Caco-2 (cell line): ENCODE measurements around the gene STON2. TPM values are rescaled to one million over a fixed set of nuclear protein-coding genes. Genes with fewer than 3 reads are reported as not detected.
"Not testable (repeated sequence)": the region's sequence is repeated elsewhere in the genome, so short reads cannot be mapped to it uniquely, and the experiment has no call there.

ENCODE experiments used
- BruUV-seq: library from RNA; stranded (reverse); fragments of 400-500 nt; replicated peaks from 2 replicates; lab custom pipeline; 2021; lab: Mats Ljungman, UMichigan
- CTCF ChIA-PET: fragments of 300-600 bp; sonication (Branson Sonifier 250); formaldehyde crosslinking; loops from one replicate; lab custom pipeline; 2022; ENCODE audit warnings: antibody characterized with exemption; lab: Charles Lee
- POLR2A ChIA-PET: fragments of 300-600 bp; sonication (Branson Sonifier 250); formaldehyde crosslinking; loops from one replicate; lab custom pipeline; 2022; ENCODE audit warnings: antibody characterized with exemption; lab: Charles Lee
- DNase-seq, 2 experiments: peaks; one replicate each; pipeline versions ENCODE4 v3.0.0 to v3.0.0-alpha.2; 2020 to 2022
- H3K27me3 ChIP-seq: replicated peaks from 2 replicates; pipeline ENCODE4 v1.6.0; 2011; ENCODE audit warnings: low read length; ENCODE audit not compliant: control insufficient read depth, insufficient read depth
- H3K36me3 ChIP-seq: 2 replicates; pipeline ENCODE4 v1.5.1; 2011; ENCODE audit warnings: low read length; ENCODE audit not compliant: control insufficient read depth, insufficient read depth
- H3K4me1 ChIP-seq: fragments of 250-450 bp; sonication (Bioruptor Pico); 2 replicates; pipeline ENCODE4 v1.5.1; 2020; ENCODE audit warnings: mild to moderate bottlenecking
- H3K4me3 ChIP-seq: 2 replicates; pipeline ENCODE4 v1.5.1; 2011; ENCODE audit warnings: low read depth, mild to moderate bottlenecking, control low read depth, low read length
- H3K9me3 ChIP-seq: fragments of 250-450 bp; sonication (Bioruptor Pico); 2 replicates; pipeline ENCODE4 v1.5.1; 2020; ENCODE audit warnings: mild to moderate bottlenecking, moderate library complexity
- H3K27ac Mint-ChIP-seq: one replicate; pipeline ENCODE4 v1.8.0; 2022; ENCODE audit warnings: mixed read lengths; ENCODE audit not compliant: unreplicated experiment
- H3K27me3 Mint-ChIP-seq: one replicate; pipeline ENCODE4 v1.8.0; 2022; ENCODE audit warnings: mixed read lengths; ENCODE audit not compliant: insufficient read depth, unreplicated experiment
- H3K36me3 Mint-ChIP-seq: one replicate; pipeline ENCODE4 v1.8.0; 2022; ENCODE audit warnings: mild to moderate bottlenecking, mixed read lengths; ENCODE audit not compliant: insufficient read depth, unreplicated experiment
- H3K4me1 Mint-ChIP-seq: one replicate; pipeline ENCODE4 v1.8.0; 2022; ENCODE audit warnings: low read depth, mixed read lengths; ENCODE audit not compliant: unreplicated experiment
- H3K4me3 Mint-ChIP-seq: one replicate; pipeline ENCODE4 v1.8.0; 2022; ENCODE audit warnings: mild to moderate bottlenecking, moderate library complexity, mixed read lengths; ENCODE audit not compliant: unreplicated experiment
- H3K9me3 Mint-ChIP-seq: one replicate; pipeline ENCODE4 v1.8.0; 2022; ENCODE audit warnings: mixed read lengths; ENCODE audit not compliant: unreplicated experiment
- intact Hi-C: fragments of 100-400 bp; cut with micrococcal nuclease; formaldehyde crosslinking; loops from one replicate; pipeline ENCODE4 v1.10.0; 2022; ENCODE audit not compliant: unreplicated experiment
- total RNA-seq: library from RNA; stranded (reverse); gene quantifications from 2 replicates; pipeline ENCODE4 v1.2.3, GENCODE V29; 2022
- TF ChIP-seq, protein P1 (sequence below), 2 experiments: fragments of 200-600 bp in 1 of 2; IDR thresholded peaks; 1 replicate in 1 of 2; 2 replicates in 1 of 2; pipeline versions ENCODE4 v1.5.1 to v1.8.0; 2011 to 2022; ENCODE audit warnings: antibody characterized with exemption in 1 of 2, control low read depth in 1 of 2, inconsistent platforms in 1 of 2, low read depth in 1 of 2, low read length in 1 of 2, mild to moderate bottlenecking in 1 of 2, moderate library complexity in 1 of 2; ENCODE audit not compliant: insufficient read depth in 1 of 2, severe bottlenecking in 1 of 2, unreplicated experiment in 1 of 2

Gene STON2
- total RNA-seq, 1 experiment from 2014 or later, result 43.5 TPM

DNA sequence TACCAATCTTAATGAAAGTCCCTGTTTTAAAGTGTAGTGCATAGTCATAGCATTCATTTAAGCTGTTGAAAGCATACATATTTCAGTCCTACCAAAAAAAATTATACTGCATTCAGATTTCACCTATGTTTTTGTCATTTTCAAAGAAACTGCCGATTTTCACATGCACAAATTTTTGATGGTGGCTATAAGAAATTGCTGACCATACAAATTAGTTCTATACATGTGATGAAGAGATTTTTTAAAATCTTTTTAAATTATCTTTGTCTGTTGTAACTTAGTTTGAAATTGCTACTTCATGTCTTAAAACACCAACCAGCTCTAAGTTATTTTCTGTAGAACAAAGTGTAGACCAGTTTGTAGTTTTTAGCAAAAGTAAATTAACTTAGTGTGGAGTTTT is 175.9 kb downstream of the STON2 start:
- H3K4me3 ChIP-seq, result no peak overlapping the region
- Mint-ChIP-seq H3K4me1 (peaks cover 9% of the 10 kb centered on the region), H3K4me3 (no peak overlapping the region), H3K9me3 (no peaks in the 10 kb centered on the region), H3K27ac (no peak overlapping the region), H3K36me3 (peaks cover 23% of the 10 kb centered on the region), H3K27me3 (peaks cover 2% of the 10 kb centered on the region)
- CTCF ChIA-PET, result no interaction called here
- H3K36me3 ChIP-seq, result no peaks in the 10 kb centered on the region
- TF ChIP-seq, protein P1, sequence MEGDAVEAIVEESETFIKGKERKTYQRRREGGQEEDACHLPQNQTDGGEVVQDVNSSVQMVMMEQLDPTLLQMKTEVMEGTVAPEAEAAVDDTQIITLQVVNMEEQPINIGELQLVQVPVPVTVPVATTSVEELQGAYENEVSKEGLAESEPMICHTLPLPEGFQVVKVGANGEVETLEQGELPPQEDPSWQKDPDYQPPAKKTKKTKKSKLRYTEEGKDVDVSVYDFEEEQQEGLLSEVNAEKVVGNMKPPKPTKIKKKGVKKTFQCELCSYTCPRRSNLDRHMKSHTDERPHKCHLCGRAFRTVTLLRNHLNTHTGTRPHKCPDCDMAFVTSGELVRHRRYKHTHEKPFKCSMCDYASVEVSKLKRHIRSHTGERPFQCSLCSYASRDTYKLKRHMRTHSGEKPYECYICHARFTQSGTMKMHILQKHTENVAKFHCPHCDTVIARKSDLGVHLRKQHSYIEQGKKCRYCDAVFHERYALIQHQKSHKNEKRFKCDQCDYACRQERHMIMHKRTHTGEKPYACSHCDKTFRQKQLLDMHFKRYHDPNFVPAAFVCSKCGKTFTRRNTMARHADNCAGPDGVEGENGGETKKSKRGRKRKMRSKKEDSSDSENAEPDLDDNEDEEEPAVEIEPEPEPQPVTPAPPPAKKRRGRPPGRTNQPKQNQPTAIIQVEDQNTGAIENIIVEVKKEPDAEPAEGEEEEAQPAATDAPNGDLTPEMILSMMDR (IDR thresholded peaks at IDR 0.05; ENCODE audit: insufficient read depth in 1 of 2, low read depth in 1 of 2, low read length in 1 of 2, severe bottlenecking in 1 of 2, unreplicated experiment in 1 of 2), result no peak
- H3K27me3 ChIP-seq, result no peaks in the 10 kb centered on the region
- BruUV-seq, result no TSS peak
- POLR2A ChIA-PET, result no interaction called here
- intact Hi-C loops, result loop anchor here (5.0 kb wide), 1 partner anchor 308 kb away; the partner anchor contains the start of gene SEL1L
- no peaks in the 10 kb centered on the region for H3K9me3 ChIP-seq
- peaks cover 16% of the 10 kb centered on the region for H3K4me1 ChIP-seq
- DNase-seq, result no peak

DNA sequence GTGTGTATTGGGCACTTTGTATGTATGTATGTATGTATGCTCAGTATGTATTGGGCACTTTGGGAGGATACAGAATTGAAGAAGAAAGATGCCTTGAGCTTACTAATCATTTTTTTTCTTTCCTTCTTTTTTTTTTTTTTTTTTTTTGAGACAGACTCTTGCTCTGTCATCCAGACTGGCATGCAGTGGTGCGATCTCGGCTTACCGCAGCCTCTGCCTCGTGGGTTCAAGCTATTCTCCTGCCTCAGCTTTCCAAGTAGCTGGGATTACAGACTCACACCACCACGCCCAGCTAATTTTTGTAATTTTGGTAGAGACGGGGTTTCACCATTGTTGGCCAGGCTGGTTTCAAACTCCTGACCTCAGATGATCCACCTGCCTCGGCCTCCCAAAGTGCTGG is 176.3 kb downstream of the STON2 start:
- H3K27me3 ChIP-seq, H3K9me3 ChIP-seq, H3K4me1 Mint-ChIP-seq, H3K27ac Mint-ChIP-seq, POLR2A ChIA-PET, H3K36me3 ChIP-seq, H3K4me3 Mint-ChIP-seq, CTCF ChIA-PET, DNase-seq, H3K4me3 ChIP-seq, H3K9me3 Mint-ChIP-seq, H3K27me3 Mint-ChIP-seq, BruUV-seq: not testable (repeated sequence)
- intact Hi-C loops, result loop anchor here (5.0 kb wide), 1 partner anchor 309 kb away; the partner anchor contains the start of gene SEL1L
- H3K4me1 ChIP-seq, result peaks cover 16% of the 10 kb centered on the region
- H3K36me3 Mint-ChIP-seq, result peaks cover 27% of the 10 kb centered on the region

DNA sequence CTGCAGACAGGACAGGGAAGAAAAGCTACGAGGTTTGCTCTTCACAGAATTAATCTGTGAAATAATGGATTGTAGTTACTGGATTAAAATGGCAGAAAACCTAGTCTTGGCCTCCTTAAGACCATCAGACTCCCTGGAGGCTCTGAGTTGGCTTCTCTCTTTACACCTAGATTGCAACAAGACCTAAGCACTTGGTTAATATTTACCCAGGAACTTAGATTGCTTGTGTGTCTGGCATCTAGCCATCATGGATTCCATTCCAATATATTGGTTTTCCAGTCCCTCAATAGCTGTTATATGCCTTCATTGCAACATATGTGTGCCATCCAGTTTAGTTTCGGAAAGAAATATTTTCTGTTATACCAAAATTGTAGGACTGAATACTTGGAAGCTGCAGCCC is 177.4 kb downstream of the STON2 start:
- H3K27ac Mint-ChIP-seq, result peak overlapping the region; percentile 98
- peaks cover 3% of the 10 kb centered on the region for H3K27me3 Mint-ChIP-seq
- peaks cover 27% of the 10 kb centered on the region for H3K36me3 Mint-ChIP-seq
- TF ChIP-seq, protein P1 (IDR thresholded peaks at IDR 0.05; ENCODE audit: insufficient read depth in 1 of 2, low read depth in 1 of 2, low read length in 1 of 2, severe bottlenecking in 1 of 2, unreplicated experiment in 1 of 2), result no peak
- no TSS peak for BruUV-seq
- peak in 1 of 2 experiments; percentile 38 for DNase-seq
- ChIA-PET CTCF (no interaction called here), POLR2A (no interaction called here)
- peak overlapping the region; percentile 97 for H3K4me3 Mint-ChIP-seq
- Histone ChIP-seq H3K27me3 (no peaks in the 10 kb centered on the region), H3K4me1 (peaks cover 23% of the 10 kb centered on the region), H3K9me3 (no peaks in the 10 kb centered on the region), H3K36me3 (no peaks in the 10 kb centered on the region), H3K4me3 (no peak overlapping the region)
- intact Hi-C loops, result loop anchor here (5.0 kb wide), 1 partner anchor 310 kb away; the partner anchor contains the start of gene SEL1L
- H3K4me1 Mint-ChIP-seq, result peaks cover 9% of the 10 kb centered on the region
- H3K9me3 Mint-ChIP-seq, result no peaks in the 10 kb centered on the region
